ENCODE data around the gene JMJD1C. TPM values are rescaled to one million over a fixed set of nuclear protein-coding genes. Genes with fewer than 3 reads are reported as not detected.

Gene JMJD1C
- total RNA-seq, 1 experiment from 2014 or later: 180 TPM

- TF ChIP-seq GTF2I (CRISPR knock-in tag; conservative IDR thresholded peaks at IDR 0.05): no peak
- no peak for TF ChIP-seq ZNF396 (CRISPR knock-in tag; IDR thresholded peaks at IDR 0.05; ENCODE audit: borderline replicate concordance)
- TF ChIP-seq, protein P1, sequence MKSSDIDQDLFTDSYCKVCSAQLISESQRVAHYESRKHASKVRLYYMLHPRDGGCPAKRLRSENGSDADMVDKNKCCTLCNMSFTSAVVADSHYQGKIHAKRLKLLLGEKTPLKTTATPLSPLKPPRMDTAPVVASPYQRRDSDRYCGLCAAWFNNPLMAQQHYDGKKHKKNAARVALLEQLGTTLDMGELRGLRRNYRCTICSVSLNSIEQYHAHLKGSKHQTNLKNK (CRISPR knock-in tag; IDR thresholded peaks at IDR 0.05): no peak
- no peak for TF ChIP-seq NR3C1 (CRISPR knock-in tag; conservative IDR thresholded peaks at IDR 0.05; ENCODE audit: low read depth)
- TF ChIP-seq, protein P2, sequence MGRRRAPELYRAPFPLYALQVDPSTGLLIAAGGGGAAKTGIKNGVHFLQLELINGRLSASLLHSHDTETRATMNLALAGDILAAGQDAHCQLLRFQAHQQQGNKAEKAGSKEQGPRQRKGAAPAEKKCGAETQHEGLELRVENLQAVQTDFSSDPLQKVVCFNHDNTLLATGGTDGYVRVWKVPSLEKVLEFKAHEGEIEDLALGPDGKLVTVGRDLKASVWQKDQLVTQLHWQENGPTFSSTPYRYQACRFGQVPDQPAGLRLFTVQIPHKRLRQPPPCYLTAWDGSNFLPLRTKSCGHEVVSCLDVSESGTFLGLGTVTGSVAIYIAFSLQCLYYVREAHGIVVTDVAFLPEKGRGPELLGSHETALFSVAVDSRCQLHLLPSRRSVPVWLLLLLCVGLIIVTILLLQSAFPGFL (CRISPR knock-in tag; IDR thresholded peaks at IDR 0.05; ENCODE audit: borderline replicate concordance): no peak
- no peak for TF ChIP-seq SMAD3 (CRISPR knock-in tag; IDR thresholded peaks at IDR 0.05; ENCODE audit: borderline replicate concordance)
- TF ChIP-seq ZNF317 (CRISPR knock-in tag; IDR thresholded peaks at IDR 0.05; ENCODE audit: borderline replicate concordance, low read depth): no peak
- TF ChIP-seq MYBL2 (CRISPR knock-in tag; IDR thresholded peaks at IDR 0.05): no peak
- TF ChIP-seq JUN (CRISPR knock-in tag; IDR thresholded peaks at IDR 0.05): no peak
- TF ChIP-seq PRRX2 (CRISPR knock-in tag; IDR thresholded peaks at IDR 0.05): no peak
- no peak for TF ChIP-seq ZNF423 (CRISPR knock-in tag; IDR thresholded peaks at IDR 0.05)
- TF ChIP-seq NFE2L1 (CRISPR knock-in tag; IDR thresholded peaks at IDR 0.05): no peak
These were observed 9.2 kb downstream of the JMJD1C start (continued) for GRCh38 chr10:63456437-63457210.

- Mint-ChIP-seq H3K4me3 (no peak overlapping the region), H3K27me3 (ENCODE audit: low read depth) (no peaks in the 10 kb centered on the region), H3K36me3 (peaks cover 7% of the 10 kb centered on the region), H3K9me3 (peaks cover 5% of the 10 kb centered on the region), H3K27ac (no peak overlapping the region), H3K4me1 (peaks cover 12% of the 10 kb centered on the region)
- CTCF ChIA-PET: no interaction called here
- POLR2A ChIA-PET: interaction anchor here (0.6 kb wide), 1 partner anchor 9 kb away, joined by 3 read pairs; no protein-coding TSS in a partner anchor
- DNase-seq (ENCODE audit: low spot score) (no peak), ATAC-seq (no peak)
- TF ChIP-seq JUN (CRISPR knock-in tag; IDR thresholded peaks at IDR 0.05) (no peak), ZNF532 (CRISPR knock-in tag; IDR thresholded peaks at IDR 0.05; ENCODE audit: borderline replicate concordance) (no peak), SOX15 (CRISPR knock-in tag; IDR thresholded peaks at IDR 0.05) (no peak), ESRRA (CRISPR knock-in tag; IDR thresholded peaks at IDR 0.05; ENCODE audit: borderline replicate concordance) (no peak), OVOL2 (CRISPR knock-in tag; IDR thresholded peaks at IDR 0.05; ENCODE audit: borderline replicate concordance) (no peak), ELF4 (CRISPR knock-in tag; IDR thresholded peaks at IDR 0.05; ENCODE audit: low read depth) (no peak)
- TF ChIP-seq, protein P3, sequence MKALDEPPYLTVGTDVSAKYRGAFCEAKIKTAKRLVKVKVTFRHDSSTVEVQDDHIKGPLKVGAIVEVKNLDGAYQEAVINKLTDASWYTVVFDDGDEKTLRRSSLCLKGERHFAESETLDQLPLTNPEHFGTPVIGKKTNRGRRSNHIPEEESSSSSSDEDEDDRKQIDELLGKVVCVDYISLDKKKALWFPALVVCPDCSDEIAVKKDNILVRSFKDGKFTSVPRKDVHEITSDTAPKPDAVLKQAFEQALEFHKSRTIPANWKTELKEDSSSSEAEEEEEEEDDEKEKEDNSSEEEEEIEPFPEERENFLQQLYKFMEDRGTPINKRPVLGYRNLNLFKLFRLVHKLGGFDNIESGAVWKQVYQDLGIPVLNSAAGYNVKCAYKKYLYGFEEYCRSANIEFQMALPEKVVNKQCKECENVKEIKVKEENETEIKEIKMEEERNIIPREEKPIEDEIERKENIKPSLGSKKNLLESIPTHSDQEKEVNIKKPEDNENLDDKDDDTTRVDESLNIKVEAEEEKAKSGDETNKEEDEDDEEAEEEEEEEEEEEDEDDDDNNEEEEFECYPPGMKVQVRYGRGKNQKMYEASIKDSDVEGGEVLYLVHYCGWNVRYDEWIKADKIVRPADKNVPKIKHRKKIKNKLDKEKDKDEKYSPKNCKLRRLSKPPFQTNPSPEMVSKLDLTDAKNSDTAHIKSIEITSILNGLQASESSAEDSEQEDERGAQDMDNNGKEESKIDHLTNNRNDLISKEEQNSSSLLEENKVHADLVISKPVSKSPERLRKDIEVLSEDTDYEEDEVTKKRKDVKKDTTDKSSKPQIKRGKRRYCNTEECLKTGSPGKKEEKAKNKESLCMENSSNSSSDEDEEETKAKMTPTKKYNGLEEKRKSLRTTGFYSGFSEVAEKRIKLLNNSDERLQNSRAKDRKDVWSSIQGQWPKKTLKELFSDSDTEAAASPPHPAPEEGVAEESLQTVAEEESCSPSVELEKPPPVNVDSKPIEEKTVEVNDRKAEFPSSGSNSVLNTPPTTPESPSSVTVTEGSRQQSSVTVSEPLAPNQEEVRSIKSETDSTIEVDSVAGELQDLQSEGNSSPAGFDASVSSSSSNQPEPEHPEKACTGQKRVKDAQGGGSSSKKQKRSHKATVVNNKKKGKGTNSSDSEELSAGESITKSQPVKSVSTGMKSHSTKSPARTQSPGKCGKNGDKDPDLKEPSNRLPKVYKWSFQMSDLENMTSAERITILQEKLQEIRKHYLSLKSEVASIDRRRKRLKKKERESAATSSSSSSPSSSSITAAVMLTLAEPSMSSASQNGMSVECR (CRISPR knock-in tag; IDR thresholded peaks at IDR 0.05; ENCODE audit: borderline replicate concordance): no peak
These were observed 10.3 kb downstream of the JMJD1C start for GRCh38 chr10:63455507-63455906.
